A673 (cell line): ENCODE data around the gene RSPH4A. TPM values are rescaled to one million over a fixed set of nuclear protein-coding genes. Genes with fewer than 3 reads are reported as not detected.

Experiments used
- BruUV-seq: library from RNA; stranded (reverse); fragments of 400-500 nt; replicated peaks from 2 replicates; lab custom pipeline; 2021; lab: Mats Ljungman, UMichigan
- CTCF ChIA-PET: fragments of 300-600 bp; sonication (Branson Sonifier 250); formaldehyde crosslinking; loops from one replicate; lab custom pipeline; 2022; ENCODE audit warnings: antibody characterized with exemption; lab: Charles Lee
- POLR2A ChIA-PET: fragments of 300-600 bp; sonication (Branson Sonifier 250); formaldehyde crosslinking; loops from one replicate; lab custom pipeline; 2022; ENCODE audit warnings: antibody characterized with exemption; ENCODE audit not compliant: low non-redundant PET; lab: Charles Lee
- DNase-seq: peaks from one replicate; pipeline ENCODE4 v3.0.0-alpha.2; 2015; ENCODE audit warnings: low spot score
- H3K27ac ChIP-seq: fragments of 200-600 bp; sonication (generic); 2 replicates; pipeline ENCODE4 v1.5.1; 2016; ENCODE audit warnings: mixed run types, low read depth, mild to moderate bottlenecking, mixed read lengths, antibody characterized with exemption, low read length; ENCODE audit not compliant: poor library complexity, severe bottlenecking
- H3K27me3 ChIP-seq: fragments of 200-600 bp; sonication (generic); replicated peaks from 2 replicates; pipeline ENCODE4 v1.6.1; 2017; ENCODE audit warnings: mixed run types, low read depth, mild to moderate bottlenecking, mixed read lengths, antibody characterized with exemption, low read length; ENCODE audit not compliant: insufficient read depth, poor library complexity
- H3K36me3 ChIP-seq: fragments of 200-600 bp; sonication (generic); 2 replicates; pipeline ENCODE4 v1.6.1; 2016; ENCODE audit warnings: mixed run types, mild to moderate bottlenecking, mixed read lengths, antibody characterized with exemption, low read length; ENCODE audit not compliant: insufficient read depth, poor library complexity, severe bottlenecking
- H3K4me1 ChIP-seq: fragments of 200-600 bp; sonication (generic); 2 replicates; pipeline ENCODE4 v1.6.1; 2017; ENCODE audit warnings: mixed run types, mild to moderate bottlenecking, mixed read lengths, antibody characterized with exemption, low read length; ENCODE audit not compliant: insufficient read depth, poor library complexity, severe bottlenecking
- H3K4me3 ChIP-seq: fragments of 200-600 bp; sonication (generic); 2 replicates; pipeline ENCODE4 v1.5.1; 2016; ENCODE audit warnings: low read depth, mixed run types, mild to moderate bottlenecking, mixed read lengths, low read length; ENCODE audit not compliant: poor library complexity, severe bottlenecking
- H3K9me3 ChIP-seq: fragments of 200-600 bp; sonication (generic); 2 replicates; pipeline ENCODE4 v1.6.1; 2016; ENCODE audit warnings: mixed run types, low read depth, mild to moderate bottlenecking, mixed read lengths, antibody characterized with exemption, low read length; ENCODE audit not compliant: poor library complexity, severe bottlenecking
- CTCF ChIP-seq: fragments of 300-800, 200-600 bp; sonication (generic); conservative IDR thresholded peaks from 2 replicates; pipeline ENCODE4 v1.5.1; 2017; ENCODE audit warnings: low read depth, mild to moderate bottlenecking, antibody characterized with exemption, low read length, moderate library complexity, mixed read lengths
- EZH2 ChIP-seq: fragments of 200-600 bp; sonication (generic); IDR thresholded peaks from 2 replicates; pipeline ENCODE4 v1.6.1; 2017; ENCODE audit warnings: borderline replicate concordance, low read depth, mild to moderate bottlenecking, mixed read lengths, antibody characterized with exemption, low read length; ENCODE audit not compliant: poor library complexity, severe bottlenecking
- intact Hi-C: fragments of 100-400 bp; cut with micrococcal nuclease; formaldehyde crosslinking; loops from one replicate; pipeline ENCODE4 v1.10.0; 2022; ENCODE audit not compliant: unreplicated experiment
- total RNA-seq: library from RNA; stranded (reverse); gene quantifications from 2 replicates; pipeline ENCODE4 v1.2.3, GENCODE V29; 2021

Gene RSPH4A
- total RNA-seq, 1 experiment from 2014 or later, result 0.26 TPM

- Histone ChIP-seq H3K27me3 (no peaks in the 10 kb centered on the region), H3K4me1 (peaks cover 8% of the 10 kb centered on the region), H3K9me3 (no peaks in the 10 kb centered on the region), H3K36me3 (peaks cover 13% of the 10 kb centered on the region), H3K27ac (peak within 1 kb of the TSS; percentile 88), H3K4me3 (peak within 1 kb of the TSS; percentile 74)
- DNase-seq, result peak; percentile 97
- CTCF ChIA-PET, result no interaction called here
- POLR2A ChIA-PET, result no interaction called here
- no peak for TF ChIP-seq EZH2
- TF ChIP-seq CTCF, result no peak
- intact Hi-C loops, result no loop called here
- BruUV-seq, result no TSS peak
Measured at GRCh38 chr6:116680880-116681672, 64.8 kb downstream of the RSPH4A start, which contains the start of gene KPNA5. Gene KPNA5, plus strand, starts transcription at chr6:116681211. Its CDS starts 124 bp downstream, at chr6:116681335.

GRCh38 chr6:116682334-116682712 lies 66.0 kb downstream of the RSPH4A start:
- BruUV-seq, result no TSS peak
- H3K27ac ChIP-seq, result no peak overlapping the region
- POLR2A ChIA-PET, result interaction anchor here (0.5 kb wide), 1 partner anchor 28 kb away, joined by 5 read pairs; no protein-coding TSS in a partner anchor
- H3K4me3 ChIP-seq, result peak overlapping the region; percentile 74
- CTCF ChIA-PET, result no interaction called here
- no peaks in the 10 kb centered on the region for H3K27me3 ChIP-seq
- peak; percentile 35 for DNase-seq
- no peak for TF ChIP-seq EZH2
- no peak for TF ChIP-seq CTCF
- H3K4me1 ChIP-seq, result peaks cover 12% of the 10 kb centered on the region
- H3K36me3 ChIP-seq, result peaks cover 13% of the 10 kb centered on the region
- intact Hi-C loops, result no loop called here
- H3K9me3 ChIP-seq, result no peaks in the 10 kb centered on the region

Other genes starting within 250 kb of the RSPH4A start
- gene DSE, start 245.5 kb upstream of the RSPH4A start, total RNA-seq, result 31.4 and 33.3 TPM in 2 replicates
- gene CALHM6, start 155.1 kb upstream of the RSPH4A start, total RNA-seq, result not detected in 2 replicates
- 0.26 TPM in 2 replicates for gene CALHM5, start 104.8 kb upstream of the RSPH4A start, total RNA-seq
- not detected in 2 replicates for gene TRAPPC3L, start 70.8 kb upstream of the RSPH4A start, total RNA-seq
- gene CALHM4, start 62.7 kb upstream of the RSPH4A start, total RNA-seq, result not detected in 2 replicates
- gene RWDD1, start 45.0 kb upstream of the RSPH4A start, total RNA-seq, result 47.2 and 52.3 TPM in 2 replicates
- 18.2 and 19.0 TPM in 2 replicates for gene ZUP1, start 52.3 kb downstream of the RSPH4A start, total RNA-seq
- gene KPNA5, start 64.7 kb downstream of the RSPH4A start, total RNA-seq, result 17.3 and 19.4 TPM in 2 replicates
- gene FAM162B, start 149.2 kb downstream of the RSPH4A start, total RNA-seq, result 0.81 and 0.97 TPM in 2 replicates
- not detected in 2 replicates for gene GPRC6A, start 212.6 kb downstream of the RSPH4A start, total RNA-seq